HG02763 (cell line): Measurements from ENCODE around the gene UBE2Q1.

Source experiments
- ATAC-seq: cut with Tn5 transposase; IDR thresholded peaks from one replicate; pipeline ENCODE4 v1.9.1; 2021; ENCODE audit warnings: mild to moderate bottlenecking, moderate library complexity; ENCODE audit not compliant: unreplicated experiment

UBE2Q1 gene

GRCh38 chr1:154512760-154513159, 45.7 kb downstream of the UBE2Q1 start:
- ATAC-seq: no peak

GRCh38 chr1:154503898-154504297, 54.6 kb downstream of the UBE2Q1 start:
- no peak for ATAC-seq

- ATAC-seq: no peak
Measured at GRCh38 chr1:154502744-154503115, 55.7 kb downstream of the UBE2Q1 start.

GRCh38 chr1:154502066-154502743, 56.3 kb downstream of the UBE2Q1 start, which contains the start of the genes SHE and TDRD10:
Gene SHE (minus strand): TSS chr1:154502412. CDS start chr1:154502026, 386 bp downstream.
Gene TDRD10 (plus strand): TSS chr1:154502219. CDS start chr1:154506904, 4,685 bp downstream.
- no peak for ATAC-seq

GRCh38 chr1:154501423-154502065, 56.9 kb downstream of the UBE2Q1 start:
- no peak for ATAC-seq

GRCh38 chr1:154500533-154500932, 57.9 kb downstream of the UBE2Q1 start:
- no peak for ATAC-seq

- no peak for ATAC-seq
Measured at GRCh38 chr1:154499446-154499845, 59.0 kb downstream of the UBE2Q1 start.
